Right lobe of liver (tissue), 4 donors: Measurements from ENCODE around the gene MYO5C.

ENCODE experiments used
- POLR2A ChIP-seq: fragments of 450-650 bp; IDR thresholded peaks from one replicate; pipeline ENCODE4 v1.6.1; 2017; ENCODE audit warnings: antibody characterized with exemption, mild to moderate bottlenecking
- TF ChIP-seq, protein P1 (sequence below), 4 donors: fragments of 200-600 bp in 3 of 4; fragments of 450-650 bp in 1 of 4; IDR thresholded peaks; one replicate each; pipeline versions ENCODE4 v1.5.1 to v1.8.0; 2016 to 2022; ENCODE audit warnings: antibody characterized with exemption in 4 of 4, mild to moderate bottlenecking in 2 of 4
- donor health status: DM: no; HTN: no; CAD: no.
- donor health status: DM: no; HTN: no; CAD: no.
- donor health status: DM: no; HTN: yes; CAD: no.

DNA sequence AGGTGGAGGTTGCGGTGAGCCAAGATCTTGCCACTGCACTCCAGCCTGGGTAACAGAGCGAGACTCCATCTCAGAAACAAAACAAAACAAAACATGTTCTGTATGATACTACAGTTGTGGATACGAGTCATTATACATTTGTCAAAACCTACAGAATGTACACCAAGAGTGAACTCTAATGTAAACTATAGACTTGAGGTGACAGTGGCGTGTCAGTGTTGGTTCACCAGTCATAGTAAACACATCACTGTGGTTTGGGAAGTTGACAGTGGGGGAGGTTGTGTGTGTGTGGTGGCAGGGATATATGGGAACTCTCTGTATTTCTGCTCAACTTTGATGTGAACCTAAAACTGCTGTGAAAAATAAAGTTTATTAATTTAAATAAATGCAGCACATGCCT lies 71.4 kb downstream of the MYO5C start:
- TF ChIP-seq, protein P1, sequence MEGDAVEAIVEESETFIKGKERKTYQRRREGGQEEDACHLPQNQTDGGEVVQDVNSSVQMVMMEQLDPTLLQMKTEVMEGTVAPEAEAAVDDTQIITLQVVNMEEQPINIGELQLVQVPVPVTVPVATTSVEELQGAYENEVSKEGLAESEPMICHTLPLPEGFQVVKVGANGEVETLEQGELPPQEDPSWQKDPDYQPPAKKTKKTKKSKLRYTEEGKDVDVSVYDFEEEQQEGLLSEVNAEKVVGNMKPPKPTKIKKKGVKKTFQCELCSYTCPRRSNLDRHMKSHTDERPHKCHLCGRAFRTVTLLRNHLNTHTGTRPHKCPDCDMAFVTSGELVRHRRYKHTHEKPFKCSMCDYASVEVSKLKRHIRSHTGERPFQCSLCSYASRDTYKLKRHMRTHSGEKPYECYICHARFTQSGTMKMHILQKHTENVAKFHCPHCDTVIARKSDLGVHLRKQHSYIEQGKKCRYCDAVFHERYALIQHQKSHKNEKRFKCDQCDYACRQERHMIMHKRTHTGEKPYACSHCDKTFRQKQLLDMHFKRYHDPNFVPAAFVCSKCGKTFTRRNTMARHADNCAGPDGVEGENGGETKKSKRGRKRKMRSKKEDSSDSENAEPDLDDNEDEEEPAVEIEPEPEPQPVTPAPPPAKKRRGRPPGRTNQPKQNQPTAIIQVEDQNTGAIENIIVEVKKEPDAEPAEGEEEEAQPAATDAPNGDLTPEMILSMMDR (IDR thresholded peaks at IDR 0.05) = no peak
- no peak for TF ChIP-seq POLR2A
